Measurements from ENCODE around the gene EIF4E1B.

The EIF4E1B gene

DNA sequence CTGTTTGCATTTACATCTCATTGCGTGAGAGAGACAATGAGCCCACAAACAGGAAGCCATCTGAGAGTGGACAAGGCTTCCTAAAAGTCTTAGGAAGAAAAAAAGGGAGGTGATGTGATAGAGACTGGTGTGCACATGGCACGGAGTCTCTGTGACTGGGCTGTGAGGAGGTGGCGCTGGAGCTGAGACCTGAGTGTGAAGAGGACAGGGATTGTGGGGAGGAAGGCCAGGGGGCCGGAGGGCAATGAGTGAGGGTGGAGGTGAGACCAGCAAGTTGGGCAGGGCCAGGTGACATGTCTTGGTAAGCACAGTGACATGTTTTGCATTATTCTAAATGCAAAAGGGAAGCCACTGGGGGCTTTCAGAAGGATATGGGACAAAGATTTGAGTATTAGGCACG is 61.9 kb downstream of the EIF4E1B start:
- DNase-seq (ENCODE audit: low spot score): no peak

DNA sequence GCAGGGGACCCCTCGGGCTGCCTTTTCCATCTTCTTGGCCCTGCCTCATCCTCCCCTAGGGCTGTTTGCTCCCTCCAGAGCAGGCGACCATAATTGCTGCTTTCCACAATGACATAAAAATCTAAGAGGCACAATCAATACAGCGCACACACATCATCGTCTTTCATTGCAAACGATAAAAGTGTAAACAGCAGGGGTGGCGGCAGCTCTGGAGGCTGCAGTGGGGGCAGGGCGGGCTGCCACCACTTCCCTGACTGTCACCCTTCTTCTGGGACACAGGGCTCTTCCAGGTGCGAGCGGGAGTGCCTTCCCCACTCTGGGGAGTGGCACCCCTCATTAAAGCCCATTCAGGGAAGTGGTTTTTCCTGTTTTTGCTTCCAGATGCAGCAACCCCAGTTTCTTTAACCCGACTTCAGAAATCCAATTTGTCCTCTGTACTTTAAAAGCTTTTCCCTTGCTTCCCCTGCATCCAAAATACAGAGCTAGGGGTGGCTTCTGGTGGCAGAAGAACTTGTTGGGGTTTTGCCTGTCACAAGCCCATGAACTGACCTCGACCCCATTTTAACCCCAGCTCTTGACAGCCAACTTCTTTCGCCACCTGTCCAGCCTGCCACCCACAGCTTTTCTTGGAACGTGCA is 62.5 kb downstream of the EIF4E1B start:
- DNase-seq (ENCODE audit: low spot score): no peak

DNA sequence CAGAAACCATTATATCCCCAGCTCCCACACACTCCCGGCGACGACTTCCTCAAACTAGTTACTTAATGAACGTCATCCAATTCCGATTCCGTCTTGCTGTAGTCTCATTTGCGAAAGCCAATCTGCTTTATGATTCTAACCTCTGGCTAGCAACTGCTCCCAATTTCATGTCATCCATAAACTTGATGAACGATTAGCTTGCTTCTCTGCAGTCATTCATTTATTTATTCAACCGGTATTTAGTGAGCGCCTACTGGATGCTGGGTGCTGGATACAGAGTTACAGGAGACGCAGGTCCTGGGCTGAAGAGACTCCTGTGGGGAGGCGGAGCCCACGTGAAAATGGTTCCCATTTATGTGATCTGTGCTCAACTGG is 63.0 kb downstream of the EIF4E1B start:
- no peak for DNase-seq (ENCODE audit: low spot score)

DNA sequence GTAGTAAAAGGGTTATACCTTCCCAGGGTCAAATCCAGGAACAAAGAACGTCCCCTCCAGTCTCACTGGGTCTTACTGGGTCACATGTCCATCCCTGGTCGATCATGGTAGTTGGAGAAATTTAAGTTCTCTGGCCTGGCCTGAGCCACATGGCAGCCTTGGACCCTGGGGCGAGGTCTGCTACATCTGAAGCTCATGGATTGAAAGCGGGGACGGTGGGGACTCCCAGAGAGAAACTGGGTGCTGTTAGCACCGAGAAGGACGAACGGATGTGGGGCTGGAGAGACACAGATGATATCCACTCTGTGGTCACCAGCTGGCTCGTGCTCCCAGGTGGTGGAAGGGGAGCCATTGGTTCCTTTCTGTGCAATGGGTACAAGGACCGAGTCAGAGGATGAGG is 63.7 kb downstream of the EIF4E1B start:
- DNase-seq (ENCODE audit: low spot score): no peak

- no peak for DNase-seq (ENCODE audit: low spot score)
Measured at GRCh38 chr5:176694631-176695030, 64.2 kb downstream of the EIF4E1B start.

GRCh38 chr5:176695073-176695472 is 64.6 kb downstream of the EIF4E1B start:
- DNase-seq (ENCODE audit: low spot score): no peak

Measured in ecto neural progenitor cell (in vitro differentiated cells).